Measurements from ENCODE around the gene SCFD1.

GRCh38 chr14:30580616-30581282, 41.4 kb upstream of the SCFD1 start:
- TF ChIP-seq EP300 (IDR thresholded peaks at IDR 0.05) = no peak
- TF ChIP-seq POLR2AphosphoS5 (IDR thresholded peaks at IDR 0.05) = no peak
- no peak for TF ChIP-seq CTCF (IDR thresholded peaks at IDR 0.05)
- no peak for TF ChIP-seq POLR2A (IDR thresholded peaks at IDR 0.05)

All from gastroesophageal sphincter (tissue), 3 donors.